H9 (cell line): Measurements from ENCODE around the gene TOPORS. TPM values are rescaled to one million over a fixed set of nuclear protein-coding genes. Genes with fewer than 3 reads are reported as not detected.

Source experiments
- DNase-seq: peaks from one replicate; pipeline ENCODE4 v3.0.0-alpha.2; 2017
- H2AFZ ChIP-seq: one replicate; pipeline ENCODE4 v1.6.1; 2013; ENCODE audit warnings: mild to moderate bottlenecking, low read length, control low read depth, moderate library complexity
- H2AK5ac ChIP-seq: 2 replicates; pipeline ENCODE4 v1.6.1; 2013; ENCODE audit warnings: low read length, control low read depth, mixed read lengths; ENCODE audit not compliant: insufficient read length
- H2BK120ac ChIP-seq: one replicate; pipeline ENCODE4 v1.6.1; 2013; ENCODE audit warnings: low read depth, mild to moderate bottlenecking, low read length, control low read depth, inconsistent platforms; ENCODE audit not compliant: poor library complexity, severe bottlenecking
- H2BK12ac ChIP-seq: 2 replicates; pipeline ENCODE4 v1.6.1; 2013; ENCODE audit warnings: low read length, control low read depth, mixed read lengths, low read depth; ENCODE audit not compliant: insufficient read length
- H2BK15ac ChIP-seq: 2 replicates; pipeline ENCODE4 v1.6.1; 2013; ENCODE audit warnings: low read depth, low read length, control low read depth
- H2BK20ac ChIP-seq: one replicate; pipeline ENCODE4 v1.6.1; 2013; ENCODE audit warnings: low read depth, mild to moderate bottlenecking, low read length, control low read depth, inconsistent platforms; ENCODE audit not compliant: poor library complexity, severe bottlenecking
- H2BK5ac ChIP-seq: 2 replicates; pipeline ENCODE4 v1.6.1; 2013; ENCODE audit warnings: low read length, control low read depth, mixed read lengths; ENCODE audit not compliant: insufficient read length
- H3K14ac ChIP-seq: 2 replicates; pipeline ENCODE4 v1.6.1; 2013; ENCODE audit warnings: low read length, control low read depth; ENCODE audit not compliant: insufficient read depth
- H3K18ac ChIP-seq: 2 replicates; pipeline ENCODE4 v1.6.1; 2013; ENCODE audit warnings: low read depth, mild to moderate bottlenecking, mixed read lengths, low read length, control low read depth; ENCODE audit not compliant: insufficient read length
- H3K23ac ChIP-seq: 2 replicates; pipeline ENCODE4 v1.6.1; 2013; ENCODE audit warnings: low read length, control low read depth, mixed read lengths, low read depth; ENCODE audit not compliant: insufficient read length
- H3K23me2 ChIP-seq: 2 replicates; pipeline ENCODE4 v1.6.1; 2013; ENCODE audit warnings: low read depth, mild to moderate bottlenecking, mixed read lengths, low read length, control low read depth; ENCODE audit not compliant: insufficient read length, poor library complexity, severe bottlenecking
- H3K27ac ChIP-seq: 2 replicates; pipeline ENCODE4 v1.5.1; 2013; ENCODE audit warnings: low read length, control low read depth, mixed read lengths, low read depth; ENCODE audit not compliant: insufficient read length
- H3K27me3 ChIP-seq: 2 replicates; pipeline ENCODE4 v1.6.1; 2013; ENCODE audit warnings: low read length, control low read depth, inconsistent platforms; ENCODE audit not compliant: insufficient read depth
- H3K4ac ChIP-seq: 2 replicates; pipeline ENCODE4 v1.6.1; 2013; ENCODE audit warnings: low read depth, mild to moderate bottlenecking, control low read depth, inconsistent platforms, low read length, moderate library complexity
- H3K4me1 ChIP-seq: 2 replicates; pipeline ENCODE4 v1.6.1; 2013; ENCODE audit warnings: low read length, control low read depth, inconsistent platforms; ENCODE audit not compliant: insufficient read depth
- H3K4me2 ChIP-seq: 2 replicates; pipeline ENCODE4 v1.6.1; 2013; ENCODE audit warnings: low read length, control low read depth, mixed read lengths; ENCODE audit not compliant: insufficient read length, insufficient read depth
- H3K56ac ChIP-seq: 2 replicates; pipeline ENCODE4 v1.6.1; 2013; ENCODE audit warnings: low read depth, mild to moderate bottlenecking, mixed read lengths, low read length, control low read depth; ENCODE audit not compliant: insufficient read length
- H3K79me1 ChIP-seq: 2 replicates; pipeline ENCODE4 v1.6.1; 2013; ENCODE audit warnings: low read depth, mild to moderate bottlenecking, moderate library complexity, low read length, control low read depth, inconsistent platforms; ENCODE audit not compliant: insufficient read depth, poor library complexity, severe bottlenecking
- H3K79me2 ChIP-seq: 2 replicates; pipeline ENCODE4 v1.6.1; 2013; ENCODE audit warnings: low read length, control low read depth, inconsistent platforms; ENCODE audit not compliant: insufficient read depth
- H3K9ac ChIP-seq: 2 replicates; pipeline ENCODE4 v1.6.1; 2013; ENCODE audit warnings: low read length, control low read depth, mixed read lengths; ENCODE audit not compliant: insufficient read length; ENCODE audit errors: extremely low read depth
- H3K9me3 ChIP-seq: one replicate; pipeline ENCODE4 v1.6.1; 2013; ENCODE audit warnings: low read depth, low read length, inconsistent platforms; ENCODE audit not compliant: control insufficient read depth
- H3T11ph ChIP-seq: one replicate; pipeline ENCODE4 v1.6.1; 2013; ENCODE audit warnings: mild to moderate bottlenecking, low read length, control low read depth, inconsistent platforms
- H4K20me1 ChIP-seq: one replicate; pipeline ENCODE4 v1.6.1; 2013; ENCODE audit not compliant: control insufficient read depth, insufficient read length, insufficient read depth
- H4K5ac ChIP-seq: 2 replicates; pipeline ENCODE4 v1.6.1; 2013; ENCODE audit warnings: low read depth, mild to moderate bottlenecking, mixed read lengths, low read length, control low read depth; ENCODE audit not compliant: insufficient read length
- H4K8ac ChIP-seq: replicated peaks from 2 replicates; pipeline ENCODE4 v1.6.1; 2013; ENCODE audit warnings: low read length, control low read depth, mixed read lengths, low read depth; ENCODE audit not compliant: insufficient read length
- H4K91ac ChIP-seq: 2 replicates; pipeline ENCODE4 v1.6.1; 2013; ENCODE audit warnings: low read depth, mild to moderate bottlenecking, moderate library complexity, mixed read lengths, low read length, control low read depth; ENCODE audit not compliant: insufficient read length
- H3K27ac Mint-ChIP-seq, 3 experiments: 2 replicates in 2 of 3; 3 replicates in 1 of 3; pipeline ENCODE4 v1.8.0; 2020 to 2021; ENCODE audit warnings: mixed read lengths in 3 of 3, mild to moderate bottlenecking in 1 of 3, moderate library complexity in 1 of 3
- H3K27me3 Mint-ChIP-seq: 2 replicates; pipeline ENCODE4 v1.8.0; 2021; ENCODE audit warnings: low read depth, mild to moderate bottlenecking, moderate library complexity, mixed read lengths
- H3K36me3 Mint-ChIP-seq, 3 experiments: 2 replicates in 2 of 3; 3 replicates in 1 of 3; pipeline ENCODE4 v1.8.0; 2020 to 2021; ENCODE audit warnings: low read depth in 3 of 3, mixed read lengths in 3 of 3; ENCODE audit not compliant: insufficient read depth in 1 of 3
- H3K4me1 Mint-ChIP-seq, 2 experiments: 2 replicates each; pipeline ENCODE4 v1.8.0; 2020; ENCODE audit warnings: mixed read lengths in 2 of 2
- H3K4me3 Mint-ChIP-seq, 2 experiments: 2 replicates in 1 of 2; 3 replicates in 1 of 2; pipeline ENCODE4 v1.8.0; 2020 to 2021; ENCODE audit warnings: mild to moderate bottlenecking in 2 of 2, mixed read lengths in 2 of 2, moderate library complexity in 1 of 2
- H3K9me3 Mint-ChIP-seq, 2 experiments: 2 replicates in 1 of 2; 3 replicates in 1 of 2; pipeline ENCODE4 v1.8.0; 2020; ENCODE audit warnings: mild to moderate bottlenecking in 2 of 2, mixed read lengths in 2 of 2, moderate library complexity in 1 of 2
- WGBS: extraction: QIAGEN DNeasy Blood & Tissue Kit; methylation state at CpG from one replicate; pipeline ENCODE4 v1.1.7; 2013; ENCODE audit warnings: missing lambda C conversion rate, low lambda C conversion rate, mixed read lengths; ENCODE audit not compliant: insufficient read length; ENCODE audit errors: extremely low coverage; 5-methylcytosine and 5-hydroxymethylcytosine counted together
- total RNA-seq: library from RNA; stranded (reverse); gene quantifications from 2 replicates; pipeline ENCODE4 v1.2.1, GENCODE V29; 2021
- TF ChIP-seq, protein P1 (sequence below): fragments of 200-600 bp; sonication (generic); conservative IDR thresholded peaks from 3 replicates; pipeline ENCODE4 v1.8.0; 2021; ENCODE audit warnings: antibody characterized with exemption, mild to moderate bottlenecking

Gene TOPORS
- total RNA-seq, 1 experiment from 2014 or later: 31.9 TPM

DNA sequence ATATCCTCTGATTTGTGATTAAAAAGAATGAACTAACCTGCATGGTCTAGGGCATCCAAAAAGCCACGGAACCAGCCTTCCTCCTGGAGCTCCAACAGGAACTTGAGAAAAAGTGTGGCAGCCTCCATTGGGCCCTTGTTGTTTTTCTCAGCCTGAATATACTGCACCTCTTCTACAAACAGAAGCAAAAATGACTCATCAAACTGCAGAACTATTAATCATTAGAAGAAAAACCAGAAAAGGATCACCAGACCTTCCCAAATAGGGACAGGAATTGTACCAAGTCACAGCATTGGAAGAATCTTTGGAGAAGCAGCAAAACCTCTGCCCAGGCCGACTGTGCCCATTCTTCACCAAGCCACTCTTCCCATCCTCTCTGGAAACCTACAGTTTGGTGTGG is 51.6 kb downstream of the TOPORS start:
- Histone ChIP-seq H4K5ac (no peak overlapping the region), H3K9me3 (no peaks in the 10 kb centered on the region), H2BK5ac (no peak overlapping the region), H4K91ac (no peak overlapping the region), H3K4ac (no peak overlapping the region), H3K79me1 (no peaks in the 10 kb centered on the region), H3K23me2 (no peaks in the 10 kb centered on the region), H3K4me2 (no peak overlapping the region), H2BK15ac (no peak overlapping the region), H2AK5ac (no peak overlapping the region), H3K9ac (no peak overlapping the region), H3K56ac (no peak overlapping the region), H3K27ac (no peak overlapping the region), H3T11ph (no peak overlapping the region), H3K23ac (no peak overlapping the region), H4K20me1 (no peaks in the 10 kb centered on the region), H3K79me2 (no peaks in the 10 kb centered on the region), H3K27me3 (no peaks in the 10 kb centered on the region), H2BK12ac (no peak overlapping the region), H2BK120ac (no peak overlapping the region), H4K8ac (no peak overlapping the region), H3K18ac (no peak overlapping the region), H2AFZ (no peak overlapping the region), H2BK20ac (no peak overlapping the region), H3K4me1 (no peaks in the 10 kb centered on the region), H3K14ac (no peak overlapping the region)
- Mint-ChIP-seq H3K4me1 (peaks cover 11 to 13% of the 10 kb centered on the region in 2 experiments; a peak in 3 of 4 replicates), H3K4me3 (no peak overlapping the region), H3K27me3 (no peaks in the 10 kb centered on the region), H3K27ac (no peak overlapping the region), H3K36me3 (peaks cover 9 to 20% (median 15%) of the 10 kb centered on the region in 3 experiments), H3K9me3 (peaks cover 0 to 3% of the 10 kb centered on the region in 2 experiments; a peak in 3 of 5 replicates)
- no CpG with 5 or more reads among the region's 2 CpGs for WGBS
- TF ChIP-seq, protein P1, sequence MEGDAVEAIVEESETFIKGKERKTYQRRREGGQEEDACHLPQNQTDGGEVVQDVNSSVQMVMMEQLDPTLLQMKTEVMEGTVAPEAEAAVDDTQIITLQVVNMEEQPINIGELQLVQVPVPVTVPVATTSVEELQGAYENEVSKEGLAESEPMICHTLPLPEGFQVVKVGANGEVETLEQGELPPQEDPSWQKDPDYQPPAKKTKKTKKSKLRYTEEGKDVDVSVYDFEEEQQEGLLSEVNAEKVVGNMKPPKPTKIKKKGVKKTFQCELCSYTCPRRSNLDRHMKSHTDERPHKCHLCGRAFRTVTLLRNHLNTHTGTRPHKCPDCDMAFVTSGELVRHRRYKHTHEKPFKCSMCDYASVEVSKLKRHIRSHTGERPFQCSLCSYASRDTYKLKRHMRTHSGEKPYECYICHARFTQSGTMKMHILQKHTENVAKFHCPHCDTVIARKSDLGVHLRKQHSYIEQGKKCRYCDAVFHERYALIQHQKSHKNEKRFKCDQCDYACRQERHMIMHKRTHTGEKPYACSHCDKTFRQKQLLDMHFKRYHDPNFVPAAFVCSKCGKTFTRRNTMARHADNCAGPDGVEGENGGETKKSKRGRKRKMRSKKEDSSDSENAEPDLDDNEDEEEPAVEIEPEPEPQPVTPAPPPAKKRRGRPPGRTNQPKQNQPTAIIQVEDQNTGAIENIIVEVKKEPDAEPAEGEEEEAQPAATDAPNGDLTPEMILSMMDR: no peak
- no peak for DNase-seq
